ENCODE measurements around the gene GFOD2. TPM values are rescaled to one million over a fixed set of nuclear protein-coding genes. Genes with fewer than 3 reads are reported as not detected.

The GFOD2 gene
- total and polyA plus RNA-seq, 12 donors: 6.0 to 10.9 (median 8.2) TPM

DNA sequence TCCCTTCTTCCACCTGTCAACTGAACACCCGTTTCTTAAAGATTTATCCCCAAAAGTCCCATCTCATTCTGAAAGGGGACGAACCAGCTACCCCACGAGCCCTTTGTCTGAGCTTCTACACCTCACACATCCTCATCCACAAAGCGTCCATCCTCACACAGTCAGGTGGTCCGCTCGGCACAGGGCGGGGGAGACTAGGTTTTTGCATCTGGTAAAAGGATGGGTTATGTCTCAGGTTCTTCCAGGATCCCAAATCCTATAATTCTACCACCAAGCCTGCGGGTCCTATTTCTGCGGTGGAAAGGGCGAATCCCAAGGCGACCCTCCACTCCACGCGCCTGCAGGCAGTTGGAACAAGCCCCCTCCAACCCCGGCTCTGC is 458 bp downstream of the GFOD2 start:
- ATAC-seq (peak in 3 of 8 donors; percentile 1 to 27 (median 18)), DNase-seq (no peak)
- peaks cover 0 to 40% (median 24%) of the 10 kb centered on the region in 9 donors for H3K4me1 ChIP-seq
- no peak for TF ChIP-seq CTCF (IDR thresholded peaks at IDR 0.05)
- H3K27me3 ChIP-seq: no peaks in the 10 kb centered on the region
- no peaks in the 10 kb centered on the region for H3K9me3 ChIP-seq
- H3K27ac ChIP-seq: peak overlapping the region in 9 of 10 donors; percentile 82 to 97 (median 93)
- intact Hi-C loops (cut with DNase I): loop anchor here in 4 of 10 donors (1.0 to 5.0 kb wide), 6 partner anchors 36 to 89 kb away; partner anchors contain the start of genes RANBP10 (in 2 of the 4) and TSNAXIP1 (in 2 of the 4)
- peaks cover 0 to 15% (median 4%) of the 10 kb centered on the region in 9 donors for H3K36me3 ChIP-seq
- WGBS, 2 donors: 2 to 5% methylated on average over 14 of the region's 14 CpGs
- peak overlapping the region; percentile 81 to 100 (median 93) for H3K4me3 ChIP-seq

- peaks cover 0 to 4% (median 0%) of the 10 kb centered on the region in 9 donors for H3K36me3 ChIP-seq
- H3K4me1 ChIP-seq: peaks cover 0 to 43% (median 24%) of the 10 kb centered on the region in 9 donors
- H3K27me3 ChIP-seq: no peaks in the 10 kb centered on the region
- H3K9me3 ChIP-seq: no peaks in the 10 kb centered on the region
- WGBS, 2 donors: 93% methylated on average over 2 of the region's 2 CpGs
- H3K4me3 ChIP-seq: no peak overlapping the region
- intact Hi-C loops (cut with DNase I): loop anchor here in 3 of 10 donors (5.0 kb wide), 4 partner anchors 34 to 91 kb away; partner anchors contain the start of genes RANBP10 (in 1 of the 3) and TSNAXIP1 (in 1 of the 3)
- no peak overlapping the region for H3K27ac ChIP-seq
- no peak for DNase-seq
- ATAC-seq: no peak
- no peak for TF ChIP-seq CTCF (IDR thresholded peaks at IDR 0.05)
Observed at GRCh38 chr16:67716097-67716496, 3.0 kb downstream of the GFOD2 start.

DNA sequence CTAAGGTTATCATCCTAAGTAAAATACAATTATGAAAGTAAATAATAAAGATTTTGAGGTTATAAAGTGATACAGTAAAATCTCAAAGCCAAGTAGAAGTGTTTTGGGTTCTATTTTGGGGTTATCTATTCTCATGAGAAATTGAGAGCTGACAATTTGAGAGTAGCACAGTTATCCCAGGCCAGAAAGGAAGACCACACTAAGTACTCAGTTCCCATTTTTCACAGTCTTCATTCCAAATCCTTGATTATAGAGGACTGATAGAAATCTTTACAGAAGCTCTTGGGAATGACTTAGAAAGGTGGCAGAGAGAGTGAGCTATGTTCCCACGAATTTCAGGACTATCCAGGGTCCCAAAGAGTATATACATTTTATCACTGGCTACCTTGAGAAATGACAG is 4.6 kb downstream of the GFOD2 start:
- Histone ChIP-seq H3K9me3 (no peaks in the 10 kb centered on the region), H3K27ac (no peak overlapping the region), H3K4me3 (no peak overlapping the region), H3K27me3 (no peaks in the 10 kb centered on the region), H3K36me3 (peaks cover 0 to 4% (median 0%) of the 10 kb centered on the region in 9 donors), H3K4me1 (peaks cover 0 to 32% (median 12%) of the 10 kb centered on the region in 9 donors)
- ATAC-seq: no peak
- DNase-seq: no peak
- TF ChIP-seq CTCF (IDR thresholded peaks at IDR 0.05): no peak
- intact Hi-C loops (cut with DNase I): loop anchor here in 1 of 10 donors (5.0 kb wide), 1 partner anchor 37 kb away; no protein-coding TSS in a partner anchor
- 77 to 82% methylated on average over 1 of the region's 1 CpG for WGBS, 2 donors

GRCh38 chr16:67713647-67714273 is 5.4 kb downstream of the GFOD2 start:
- H3K4me3 ChIP-seq: no peak overlapping the region
- ATAC-seq (no peak), DNase-seq (no peak)
- peaks cover 0 to 32% (median 12%) of the 10 kb centered on the region in 9 donors for H3K4me1 ChIP-seq
- WGBS, 2 donors: 85 to 90% methylated on average over 5 of the region's 5 CpGs
- H3K9me3 ChIP-seq: no peaks in the 10 kb centered on the region
- no peaks in the 10 kb centered on the region for H3K27me3 ChIP-seq
- no peak overlapping the region for H3K27ac ChIP-seq
- TF ChIP-seq CTCF (IDR thresholded peaks at IDR 0.05): no peak
- H3K36me3 ChIP-seq: peaks cover 0 to 4% (median 0%) of the 10 kb centered on the region in 9 donors
- intact Hi-C loops (cut with DNase I): loop anchor here in 1 of 10 donors (5.0 kb wide), 1 partner anchor 36 kb away; no protein-coding TSS in a partner anchor

Data from heart right ventricle (tissue), 16 donors.